K562 (cell line): ENCODE results near the gene RPRD1B. TPM values are rescaled to one million over a fixed set of nuclear protein-coding genes. Genes with fewer than 3 reads are reported as not detected.
A peak's percentile ranks its signal among the peaks of the same experiment; 100 is the strongest.

Experiments
- BACH1 ChIP-seq: fragments of 200-800 bp; sonication (Bioruptor generic); IDR thresholded peaks from 2 replicates; pipeline ENCODE4 v1.6.1; 2016; ENCODE audit warnings: missing genetic modification characterization, missing compliant biosample characterization
- CEBPZ ChIP-seq: fragments of 150-350 bp; IDR thresholded peaks from 2 replicates; pipeline ENCODE4 v1.6.1; 2014; ENCODE audit warnings: low read depth, mild to moderate bottlenecking, low read length, borderline replicate concordance
- CTBP1 ChIP-seq: fragments of 450-650 bp; IDR thresholded peaks from 2 replicates; pipeline ENCODE4 v1.6.1; 2016; ENCODE audit warnings: borderline replicate concordance
- EGR1 ChIP-seq: fragments of 450-650 bp; conservative IDR thresholded peaks from 2 replicates; pipeline ENCODE4 v1.6.1; 2017; ENCODE audit warnings: mild to moderate bottlenecking
- ERF ChIP-seq: fragments of 450-650 bp; formaldehyde crosslinking; IDR thresholded peaks from 2 replicates; pipeline ENCODE4 v1.4.0; 2020; ENCODE audit warnings: mild to moderate bottlenecking, mixed read lengths
- HCFC1 ChIP-seq: IDR thresholded peaks from 2 replicates; pipeline ENCODE4 v1.6.1; 2012; ENCODE audit warnings: low read depth, low read length, improper control_type of control experiment
- KDM1A ChIP-seq, 2 experiments: fragments of 450-650 bp; IDR thresholded peaks; 2 replicates each; pipeline ENCODE4 v1.6.1; 2016; ENCODE audit warnings: mild to moderate bottlenecking in 2 of 2
- KLF10 ChIP-seq: fragments of 250-450 bp; sonication (Bioruptor Pico); IDR thresholded peaks from 2 replicates; pipeline ENCODE4 v1.6.1; 2021; ENCODE audit warnings: matching md5 sums
- MYC ChIP-seq, 2 experiments: fragments of 250-450 bp in 1 of 2; sonication (Bioruptor Pico) in 1 of 2; IDR thresholded peaks; 2 replicates each; pipeline versions ENCODE4 v1.5.1 to v1.6.1; 2012 to 2021; ENCODE audit warnings: low read depth in 2 of 2, borderline replicate concordance in 1 of 2, improper control_type of control experiment in 1 of 2, low read length in 1 of 2, mild to moderate bottlenecking in 1 of 2, moderate library complexity in 1 of 2
- RAD21 ChIP-seq, 2 experiments: fragments of 250-450 bp in 1 of 2; fragments of 450-650 bp in 1 of 2; sonication (Bioruptor Pico) in 1 of 2; formaldehyde crosslinking in 1 of 2; IDR thresholded peaks in 1 of 2; conservative IDR thresholded peaks in 1 of 2; 2 replicates each; pipeline versions ENCODE4 v1.4.0 to v1.8.0; 2020 to 2022; ENCODE audit warnings: mild to moderate bottlenecking in 2 of 2, moderate library complexity in 1 of 2
- SFPQ ChIP-seq: fragments of 200-400 bp; formaldehyde crosslinking; IDR thresholded peaks from 2 replicates; pipeline ENCODE4 v1.6.1; 2017; ENCODE audit warnings: mild to moderate bottlenecking, low read depth, low read length, moderate library complexity
- ZBTB7A ChIP-seq: IDR thresholded peaks from 2 replicates; pipeline ENCODE4 v1.6.1; 2011; ENCODE audit warnings: low read depth, mild to moderate bottlenecking, low read length, moderate library complexity, borderline replicate concordance; ENCODE audit not compliant: control insufficient read depth
- ZNF174 ChIP-seq: fragments of 250-450 bp; sonication (Bioruptor Pico); IDR thresholded peaks from 2 replicates; pipeline ENCODE4 v1.4.0; 2020; ENCODE audit warnings: mild to moderate bottlenecking
- ZNF407 ChIP-seq: fragments of 450-650 bp; IDR thresholded peaks from 2 replicates; pipeline ENCODE4 v1.6.1; 2016; ENCODE audit warnings: low read depth
- polyA plus RNA-seq, 8 experiments: library from polyadenylated mRNA; depleted of rRNA in 4 of 8; stranded (reverse) in 5 of 8; unstranded in 3 of 8; fragments of >200 nt; fragmentation: Nextera tagmentation in 2 of 8; fragmentation: Illumina TruSeq in 1 of 8; extraction: Ambion mirVana in 2 of 8; extraction: Trizol in 1 of 8; gene quantifications; 2 replicates each; pipeline versions ENCODE4 v1.2.1 to v1.2.3, GENCODE V29; 2011 to 2014; ENCODE audit warnings: inconsistent platforms in 1 of 8, missing spikeins in 1 of 8
- total RNA-seq, 7 experiments: library from RNA; depleted of rRNA in 6 of 7; stranded (reverse); fragments of >200 nt in 6 of 7; fragmentation: Illumina TruSeq in 2 of 7; extraction: Trizol in 2 of 7; gene quantifications; 2 replicates each; pipeline versions ENCODE4 v1.2.1 to v1.2.3, GENCODE V29; 2011 to 2021; ENCODE audit warnings: low replicate concordance in 1 of 7

Gene RPRD1B
- total and polyA plus RNA-seq, 9 of the 15 experiments (the other 6 are each of a cell fraction or from before 2014, with no cell fraction given) = 5.5 to 43.0 (median 24.4) TPM

GRCh38 chr20:38084425-38084951 lies 50.9 kb downstream of the RPRD1B start (continued):
- TF ChIP-seq BACH1 (tag) (no peak), EGR1 (no peak), ZNF407 (no peak), ZBTB7A (no peak), CEBPZ (no peak), KLF10 (no peak), ERF (no peak), RAD21 (CRISPR knock-in tag; conservative IDR thresholded peaks at IDR 0.05 in 1 of 2, IDR thresholded peaks at IDR 0.05 in 1 of 2) (no peak), MYC (IDR thresholded peaks at IDR 0.05; ENCODE audit: low read depth, low read length) (no peak), MYC (CRISPR knock-in tag; IDR thresholded peaks at IDR 0.05; ENCODE audit: borderline replicate concordance, low read depth) (no peak), CTBP1 (peak; percentile 45; the same call in 1 of the 2 replicates), HCFC1 (no peak), ZNF174 (CRISPR knock-in tag) (no peak), KDM1A (IDR thresholded peaks at IDR 0.05) (peak; percentile 80 to 85), SFPQ (no peak)
